Medulla oblongata (tissue), 1 donor: ENCODE results near the gene GDPD3.
"Not testable (repeated sequence)": the region's sequence is repeated elsewhere in the genome, so short reads cannot be mapped to it uniquely, and the experiment has no call there.

Source experiments
- DNase-seq: peaks from one replicate; pipeline ENCODE4 v3.0.0-alpha.2; 2015; ENCODE audit errors: extremely low spot score

The GDPD3 gene

GRCh38 chr16:30124985-30125379 is 11.6 kb upstream of the GDPD3 start:
- no peak for DNase-seq

- DNase-seq: peak; percentile 26
Observed at GRCh38 chr16:30122604-30123160, 9.3 kb upstream of the GDPD3 start.

- peak; percentile 47 for DNase-seq
Observed at GRCh38 chr16:30121741-30122571, 8.6 kb upstream of the GDPD3 start.

GRCh38 chr16:30120340-30121105 is 7.2 kb upstream of the GDPD3 start:
- no peak for DNase-seq

GRCh38 chr16:30119428-30119827 is 6.1 kb upstream of the GDPD3 start:
- DNase-seq: no peak

GRCh38 chr16:30117768-30118167 is 4.4 kb upstream of the GDPD3 start:
- no peak for DNase-seq

- DNase-seq: no peak
Observed at GRCh38 chr16:30116291-30117207, 3.2 kb upstream of the GDPD3 start.

GRCh38 chr16:30115238-30115637 is 1.9 kb upstream of the GDPD3 start:
- no peak for DNase-seq

GRCh38 chr16:30114833-30115232 is 1.5 kb upstream of the GDPD3 start:
- DNase-seq: not testable (repeated sequence)

- DNase-seq: peak; percentile 33
Observed at GRCh38 chr16:30114411-30114810, 1.1 kb upstream of the GDPD3 start.

GRCh38 chr16:30113711-30114333 is 485 bp upstream of the GDPD3 start:
- DNase-seq: no peak

GRCh38 chr16:30112197-30113030 is 923 bp downstream of the GDPD3 start:
- DNase-seq: no peak

- no peak for DNase-seq
Observed at GRCh38 chr16:30110661-30111060, 2.7 kb downstream of the GDPD3 start.

- no peak for DNase-seq
Observed at GRCh38 chr16:30108059-30108850, 5.1 kb downstream of the GDPD3 start.

- no peak for DNase-seq
Observed at GRCh38 chr16:30104492-30104891, 8.8 kb downstream of the GDPD3 start.

GRCh38 chr16:30104090-30104489 is 9.2 kb downstream of the GDPD3 start:
- DNase-seq: no peak

GRCh38 chr16:30096862-30097563 is 16.3 kb downstream of the GDPD3 start:
- no peak for DNase-seq

- DNase-seq: peak; percentile 93
Observed at GRCh38 chr16:30096105-30096861, 17.1 kb downstream of the GDPD3 start, which contains the start of gene YPEL3. TSS of gene YPEL3 (minus strand) at chr16:30096213. CDS start at chr16:30095482, 731 bp downstream.
